ENCODE measurements around the gene USP15. TPM values are rescaled to one million over a fixed set of nuclear protein-coding genes. Genes with fewer than 3 reads are reported as not detected.

The USP15 gene
- total and polyA plus RNA-seq, 2 of the 8 experiments (the other 6 are each of a cell fraction or from before 2014, with no cell fraction given): 12.7 to 38.6 TPM

DNA sequence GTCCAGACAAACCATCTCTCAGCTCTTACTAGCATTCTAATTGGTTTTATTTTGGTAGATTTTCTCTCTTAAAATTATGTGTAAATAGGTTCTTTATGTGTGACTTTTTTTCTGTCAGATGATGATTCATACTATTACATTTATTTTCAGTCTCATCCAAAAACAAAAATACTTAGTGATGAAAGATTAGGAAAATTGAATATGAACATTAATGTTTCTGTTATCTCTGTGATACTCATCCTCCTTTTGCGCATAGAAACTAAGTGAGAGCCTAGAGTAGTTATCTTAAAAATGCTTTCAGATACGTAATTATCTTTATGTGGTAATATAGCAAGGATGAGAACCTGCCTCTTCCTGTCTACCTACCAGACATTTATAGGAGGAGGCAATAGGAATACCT, 122.3 kb downstream of the USP15 start (continued):
- TF ChIP-seq, protein P1, sequence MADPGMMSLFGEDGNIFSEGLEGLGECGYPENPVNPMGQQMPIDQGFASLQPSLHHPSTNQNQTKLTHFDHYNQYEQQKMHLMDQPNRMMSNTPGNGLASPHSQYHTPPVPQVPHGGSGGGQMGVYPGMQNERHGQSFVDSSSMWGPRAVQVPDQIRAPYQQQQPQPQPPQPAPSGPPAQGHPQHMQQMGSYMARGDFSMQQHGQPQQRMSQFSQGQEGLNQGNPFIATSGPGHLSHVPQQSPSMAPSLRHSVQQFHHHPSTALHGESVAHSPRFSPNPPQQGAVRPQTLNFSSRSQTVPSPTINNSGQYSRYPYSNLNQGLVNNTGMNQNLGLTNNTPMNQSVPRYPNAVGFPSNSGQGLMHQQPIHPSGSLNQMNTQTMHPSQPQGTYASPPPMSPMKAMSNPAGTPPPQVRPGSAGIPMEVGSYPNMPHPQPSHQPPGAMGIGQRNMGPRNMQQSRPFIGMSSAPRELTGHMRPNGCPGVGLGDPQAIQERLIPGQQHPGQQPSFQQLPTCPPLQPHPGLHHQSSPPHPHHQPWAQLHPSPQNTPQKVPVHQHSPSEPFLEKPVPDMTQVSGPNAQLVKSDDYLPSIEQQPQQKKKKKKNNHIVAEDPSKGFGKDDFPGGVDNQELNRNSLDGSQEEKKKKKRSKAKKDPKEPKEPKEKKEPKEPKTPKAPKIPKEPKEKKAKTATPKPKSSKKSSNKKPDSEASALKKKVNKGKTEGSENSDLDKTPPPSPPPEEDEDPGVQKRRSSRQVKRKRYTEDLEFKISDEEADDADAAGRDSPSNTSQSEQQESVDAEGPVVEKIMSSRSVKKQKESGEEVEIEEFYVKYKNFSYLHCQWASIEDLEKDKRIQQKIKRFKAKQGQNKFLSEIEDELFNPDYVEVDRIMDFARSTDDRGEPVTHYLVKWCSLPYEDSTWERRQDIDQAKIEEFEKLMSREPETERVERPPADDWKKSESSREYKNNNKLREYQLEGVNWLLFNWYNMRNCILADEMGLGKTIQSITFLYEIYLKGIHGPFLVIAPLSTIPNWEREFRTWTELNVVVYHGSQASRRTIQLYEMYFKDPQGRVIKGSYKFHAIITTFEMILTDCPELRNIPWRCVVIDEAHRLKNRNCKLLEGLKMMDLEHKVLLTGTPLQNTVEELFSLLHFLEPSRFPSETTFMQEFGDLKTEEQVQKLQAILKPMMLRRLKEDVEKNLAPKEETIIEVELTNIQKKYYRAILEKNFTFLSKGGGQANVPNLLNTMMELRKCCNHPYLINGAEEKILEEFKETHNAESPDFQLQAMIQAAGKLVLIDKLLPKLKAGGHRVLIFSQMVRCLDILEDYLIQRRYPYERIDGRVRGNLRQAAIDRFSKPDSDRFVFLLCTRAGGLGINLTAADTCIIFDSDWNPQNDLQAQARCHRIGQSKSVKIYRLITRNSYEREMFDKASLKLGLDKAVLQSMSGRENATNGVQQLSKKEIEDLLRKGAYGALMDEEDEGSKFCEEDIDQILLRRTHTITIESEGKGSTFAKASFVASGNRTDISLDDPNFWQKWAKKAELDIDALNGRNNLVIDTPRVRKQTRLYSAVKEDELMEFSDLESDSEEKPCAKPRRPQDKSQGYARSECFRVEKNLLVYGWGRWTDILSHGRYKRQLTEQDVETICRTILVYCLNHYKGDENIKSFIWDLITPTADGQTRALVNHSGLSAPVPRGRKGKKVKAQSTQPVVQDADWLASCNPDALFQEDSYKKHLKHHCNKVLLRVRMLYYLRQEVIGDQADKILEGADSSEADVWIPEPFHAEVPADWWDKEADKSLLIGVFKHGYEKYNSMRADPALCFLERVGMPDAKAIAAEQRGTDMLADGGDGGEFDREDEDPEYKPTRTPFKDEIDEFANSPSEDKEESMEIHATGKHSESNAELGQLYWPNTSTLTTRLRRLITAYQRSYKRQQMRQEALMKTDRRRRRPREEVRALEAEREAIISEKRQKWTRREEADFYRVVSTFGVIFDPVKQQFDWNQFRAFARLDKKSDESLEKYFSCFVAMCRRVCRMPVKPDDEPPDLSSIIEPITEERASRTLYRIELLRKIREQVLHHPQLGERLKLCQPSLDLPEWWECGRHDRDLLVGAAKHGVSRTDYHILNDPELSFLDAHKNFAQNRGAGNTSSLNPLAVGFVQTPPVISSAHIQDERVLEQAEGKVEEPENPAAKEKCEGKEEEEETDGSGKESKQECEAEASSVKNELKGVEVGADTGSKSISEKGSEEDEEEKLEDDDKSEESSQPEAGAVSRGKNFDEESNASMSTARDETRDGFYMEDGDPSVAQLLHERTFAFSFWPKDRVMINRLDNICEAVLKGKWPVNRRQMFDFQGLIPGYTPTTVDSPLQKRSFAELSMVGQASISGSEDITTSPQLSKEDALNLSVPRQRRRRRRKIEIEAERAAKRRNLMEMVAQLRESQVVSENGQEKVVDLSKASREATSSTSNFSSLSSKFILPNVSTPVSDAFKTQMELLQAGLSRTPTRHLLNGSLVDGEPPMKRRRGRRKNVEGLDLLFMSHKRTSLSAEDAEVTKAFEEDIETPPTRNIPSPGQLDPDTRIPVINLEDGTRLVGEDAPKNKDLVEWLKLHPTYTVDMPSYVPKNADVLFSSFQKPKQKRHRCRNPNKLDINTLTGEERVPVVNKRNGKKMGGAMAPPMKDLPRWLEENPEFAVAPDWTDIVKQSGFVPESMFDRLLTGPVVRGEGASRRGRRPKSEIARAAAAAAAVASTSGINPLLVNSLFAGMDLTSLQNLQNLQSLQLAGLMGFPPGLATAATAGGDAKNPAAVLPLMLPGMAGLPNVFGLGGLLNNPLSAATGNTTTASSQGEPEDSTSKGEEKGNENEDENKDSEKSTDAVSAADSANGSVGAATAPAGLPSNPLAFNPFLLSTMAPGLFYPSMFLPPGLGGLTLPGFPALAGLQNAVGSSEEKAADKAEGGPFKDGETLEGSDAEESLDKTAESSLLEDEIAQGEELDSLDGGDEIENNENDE (IDR thresholded peaks at IDR 0.05; ENCODE audit: insufficient replicate concordance, low read length): no peak
- TF ChIP-seq YY1 (IDR thresholded peaks at IDR 0.05; ENCODE audit: low read depth, low read length) (no peak), CEBPB (IDR thresholded peaks at IDR 0.05; ENCODE audit: low read depth, low read length) (no peak), RXRA (IDR thresholded peaks at IDR 0.05; ENCODE audit: insufficient read depth, low read depth, low read length) (no peak), NRF1 (IDR thresholded peaks at IDR 0.05; ENCODE audit: low read depth, low read length) (no peak), KDM1A (IDR thresholded peaks at IDR 0.05; ENCODE audit: borderline replicate concordance, low read length) (no peak), GTF2F1 (IDR thresholded peaks at IDR 0.05; ENCODE audit: borderline replicate concordance, low read depth, low read length) (no peak), POU5F1 (IDR thresholded peaks at IDR 0.05; ENCODE audit: low read depth, low read length) (no peak), CHD1 (IDR thresholded peaks at IDR 0.05; ENCODE audit: low read depth, low read length) (no peak), SP1 (IDR thresholded peaks at IDR 0.05; ENCODE audit: low read depth, low read length) (no peak), EZH2 (IDR thresholded peaks at IDR 0.05; ENCODE audit: low read depth, low read length, severe bottlenecking) (no peak)

Measured in H1 (cell line).